Measurements from ENCODE around the gene PELO.

Gene PELO

GRCh38 chr5:52772668-52773067, 15.0 kb upstream of the PELO start:
- DNase-seq, result no peak

- no peak for DNase-seq
These were observed 14.4 kb upstream of the PELO start for GRCh38 chr5:52773342-52773741.

- no peak for DNase-seq
These were observed 13.7 kb upstream of the PELO start for GRCh38 chr5:52774005-52774410.

- no peak for DNase-seq
These were observed 11.6 kb upstream of the PELO start for GRCh38 chr5:52776116-52776515.

- no peak for DNase-seq
These were observed 10.5 kb upstream of the PELO start for GRCh38 chr5:52777186-52777585.

GRCh38 chr5:52778781-52779180, 8.9 kb upstream of the PELO start:
- no peak for DNase-seq

GRCh38 chr5:52779213-52779612, 8.5 kb upstream of the PELO start:
- no peak for DNase-seq

GRCh38 chr5:52783226-52783959, 4.3 kb upstream of the PELO start:
- no peak for DNase-seq

GRCh38 chr5:52784737-52785136, 3.0 kb upstream of the PELO start:
- DNase-seq, result no peak

GRCh38 chr5:52786391-52786790, 1.3 kb upstream of the PELO start:
- DNase-seq, result no peak

- DNase-seq, result no peak
These were observed 642 bp upstream of the PELO start for GRCh38 chr5:52786949-52787599.

- no peak for DNase-seq
These were observed 747 bp downstream of the PELO start for GRCh38 chr5:52788505-52788821.

- DNase-seq, result no peak
These were observed 1.7 kb downstream of the PELO start for GRCh38 chr5:52789378-52789777.

- DNase-seq, result no peak
These were observed 2.1 kb downstream of the PELO start for GRCh38 chr5:52789851-52790250.

- DNase-seq, result no peak
These were observed 3.6 kb downstream of the PELO start for GRCh38 chr5:52791366-52791765.

GRCh38 chr5:52794519-52794918, 6.8 kb downstream of the PELO start:
- no peak for DNase-seq

GRCh38 chr5:52796031-52796430, 8.3 kb downstream of the PELO start:
- no peak for DNase-seq

- no peak for DNase-seq
These were observed 8.9 kb downstream of the PELO start for GRCh38 chr5:52796516-52797103.

- no peak for DNase-seq
These were observed 11.2 kb downstream of the PELO start for GRCh38 chr5:52798938-52799337.

GRCh38 chr5:52799358-52799982, 11.8 kb downstream of the PELO start:
- DNase-seq, result peak; percentile 55

- DNase-seq, result peak; percentile 97
These were observed 12.3 kb downstream of the PELO start for GRCh38 chr5:52799983-52800393.

GRCh38 chr5:52800394-52801213, 12.9 kb downstream of the PELO start:
- peak; percentile 77 for DNase-seq

GRCh38 chr5:52801329-52801728, 13.6 kb downstream of the PELO start:
- DNase-seq, result no peak

Measured in hematopoietic multipotent progenitor cell treated with erythropoietin and hydrocortisone succinate and interleukin-3 and kit ligand, for 6 days (in vitro differentiated cells).